ENCODE measurements around the gene TTLL6. TPM values are rescaled to one million over a fixed set of nuclear protein-coding genes. Genes with fewer than 3 reads are reported as not detected.
A peak's percentile ranks its signal among the peaks of the same experiment; 100 is the strongest.

The TTLL6 gene
- total and polyA plus RNA-seq, 12 donors = 0.06 to 0.73 (median 0.21) TPM; not detected in 8

DNA sequence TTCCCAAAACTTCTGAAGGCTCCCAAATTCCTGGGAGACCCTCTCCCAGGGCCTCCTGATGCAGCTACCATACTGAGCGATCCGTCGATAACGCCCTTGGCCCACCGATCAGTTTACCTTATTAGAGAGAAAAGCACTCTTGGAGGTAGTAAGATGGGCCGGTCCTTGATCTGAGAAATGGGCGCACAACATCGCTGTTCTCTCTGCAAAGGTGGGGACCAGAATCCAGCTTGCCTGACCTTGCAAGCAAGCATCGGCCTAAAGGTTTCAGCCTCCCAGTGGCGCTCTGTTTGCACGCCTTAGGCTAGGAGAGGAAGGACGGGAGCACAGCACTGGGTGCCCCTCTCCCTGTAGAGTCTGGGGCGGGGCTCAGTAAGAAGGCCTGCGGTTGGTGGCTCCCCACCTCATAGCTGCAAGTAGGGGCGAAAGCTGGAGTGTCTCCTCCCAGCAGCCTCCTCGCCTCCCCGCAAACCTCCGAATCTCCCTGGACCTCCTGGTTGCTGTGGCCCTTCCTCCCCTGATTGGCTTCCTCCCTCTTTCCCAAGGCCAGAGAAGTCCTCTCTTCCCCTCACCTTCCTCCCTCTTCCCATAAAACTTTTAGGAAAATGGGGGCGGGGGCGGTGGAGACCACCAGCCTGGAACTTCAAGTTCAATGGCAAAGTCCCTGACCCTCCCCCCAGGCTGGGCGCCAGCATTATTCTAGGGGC, 94.7 kb downstream of the TTLL6 start, which contains the start of gene PRAC1:
Gene PRAC1, minus strand, starts transcription at position 318 of the 707 bp plus-strand sequence. Its CDS starts 126 bp downstream, at position 192.
- DNase-seq (no peak), ATAC-seq (no peak)
- Histone ChIP-seq H3K9me3 (no peaks in the 10 kb centered on the region), H3K4me1 (peaks cover 0 to 45% (median 31%) of the 10 kb centered on the region in 9 donors), H3K36me3 (no peaks in the 10 kb centered on the region), H3K27me3 (peaks cover 68 to 100% (median 100%) of the 10 kb centered on the region in 7 donors), H3K27ac (no peak within 1 kb of the TSS), H3K4me3 (peak within 1 kb of the TSS in 3 of 10 donors; percentile 6 to 16 (median 12))
- intact Hi-C loops (cut with DNase I) = loop anchor here in 6 of 10 donors (5.0 to 10.0 kb wide), 4 partner anchors 70 to 162 kb away; no protein-coding TSS in a partner anchor
- TF ChIP-seq, protein P1, sequence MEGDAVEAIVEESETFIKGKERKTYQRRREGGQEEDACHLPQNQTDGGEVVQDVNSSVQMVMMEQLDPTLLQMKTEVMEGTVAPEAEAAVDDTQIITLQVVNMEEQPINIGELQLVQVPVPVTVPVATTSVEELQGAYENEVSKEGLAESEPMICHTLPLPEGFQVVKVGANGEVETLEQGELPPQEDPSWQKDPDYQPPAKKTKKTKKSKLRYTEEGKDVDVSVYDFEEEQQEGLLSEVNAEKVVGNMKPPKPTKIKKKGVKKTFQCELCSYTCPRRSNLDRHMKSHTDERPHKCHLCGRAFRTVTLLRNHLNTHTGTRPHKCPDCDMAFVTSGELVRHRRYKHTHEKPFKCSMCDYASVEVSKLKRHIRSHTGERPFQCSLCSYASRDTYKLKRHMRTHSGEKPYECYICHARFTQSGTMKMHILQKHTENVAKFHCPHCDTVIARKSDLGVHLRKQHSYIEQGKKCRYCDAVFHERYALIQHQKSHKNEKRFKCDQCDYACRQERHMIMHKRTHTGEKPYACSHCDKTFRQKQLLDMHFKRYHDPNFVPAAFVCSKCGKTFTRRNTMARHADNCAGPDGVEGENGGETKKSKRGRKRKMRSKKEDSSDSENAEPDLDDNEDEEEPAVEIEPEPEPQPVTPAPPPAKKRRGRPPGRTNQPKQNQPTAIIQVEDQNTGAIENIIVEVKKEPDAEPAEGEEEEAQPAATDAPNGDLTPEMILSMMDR (IDR thresholded peaks at IDR 0.05) = no peak
- WGBS, 2 donors = 8% methylated on average over 21 of the region's 21 CpGs

GRCh38 chr17:48721009-48721402, 96.0 kb downstream of the TTLL6 start:
- peaks cover 0 to 45% (median 31%) of the 10 kb centered on the region in 9 donors for H3K4me1 ChIP-seq
- no peak for DNase-seq
- no peak overlapping the region for H3K27ac ChIP-seq
- 61 to 65% methylated on average over 1 of the region's 1 CpG for WGBS, 2 donors
- no peaks in the 10 kb centered on the region for H3K36me3 ChIP-seq
- TF ChIP-seq, protein P1 (IDR thresholded peaks at IDR 0.05) = no peak
- ATAC-seq = no peak
- H3K27me3 ChIP-seq = peaks cover 76 to 100% (median 100%) of the 10 kb centered on the region in 7 donors
- H3K9me3 ChIP-seq = no peaks in the 10 kb centered on the region
- no peak overlapping the region for H3K4me3 ChIP-seq
- intact Hi-C loops (cut with DNase I) = loop anchor here in 6 of 10 donors (5.0 to 10.0 kb wide), 4 partner anchors 71 to 164 kb away; no protein-coding TSS in a partner anchor

- H3K4me1 ChIP-seq = peaks cover 0 to 44% (median 31%) of the 10 kb centered on the region in 9 donors
- no peak for ATAC-seq
- no peaks in the 10 kb centered on the region for H3K36me3 ChIP-seq
- intact Hi-C loops (cut with DNase I) = loop anchor here in 6 of 10 donors (5.0 to 10.0 kb wide), 4 partner anchors 72 to 164 kb away; no protein-coding TSS in a partner anchor
- no peaks in the 10 kb centered on the region for H3K9me3 ChIP-seq
- TF ChIP-seq, protein P1 (IDR thresholded peaks at IDR 0.05) = no peak
- no peak for DNase-seq
- WGBS, 2 donors = 22% methylated on average over 11 of the region's 11 CpGs
- peaks cover 73 to 100% (median 100%) of the 10 kb centered on the region in 7 donors for H3K27me3 ChIP-seq
- H3K4me3 ChIP-seq = no peak overlapping the region
- H3K27ac ChIP-seq = no peak overlapping the region
Measured at GRCh38 chr17:48720266-48721008, 96.6 kb downstream of the TTLL6 start.

- H3K4me3 ChIP-seq = no peak overlapping the region
- no peaks in the 10 kb centered on the region for H3K36me3 ChIP-seq
- no peaks in the 10 kb centered on the region for H3K9me3 ChIP-seq
- no peak for DNase-seq
- 6 to 7% methylated on average over 37 of the region's 37 CpGs for WGBS, 2 donors
- peaks cover 0 to 37% (median 30%) of the 10 kb centered on the region in 9 donors for H3K4me1 ChIP-seq
- intact Hi-C loops (cut with DNase I) = loop anchor here in 6 of 10 donors (5.0 to 10.0 kb wide), 4 partner anchors 73 to 165 kb away; no protein-coding TSS in a partner anchor
- TF ChIP-seq, protein P1 (IDR thresholded peaks at IDR 0.05) = no peak
- no peak for ATAC-seq
- H3K27me3 ChIP-seq = peaks cover 66 to 100% (median 100%) of the 10 kb centered on the region in 7 donors
- H3K27ac ChIP-seq = no peak overlapping the region
Measured at GRCh38 chr17:48719642-48720265, 97.3 kb downstream of the TTLL6 start.
